HL-60/S4 treated with retinoic acid at 250 ng/mL for 4 days and 3 days (cell line): ENCODE data around the gene MZB1.

Experiments used
- in situ Hi-C: fragments of 300-500 bp; cut with MboI; formaldehyde crosslinking; loops from 2 replicates; pipeline ENCODE4 v1.7.0; 2022; ENCODE audit warnings: low sequenced_read_pairs

Gene MZB1

DNA sequence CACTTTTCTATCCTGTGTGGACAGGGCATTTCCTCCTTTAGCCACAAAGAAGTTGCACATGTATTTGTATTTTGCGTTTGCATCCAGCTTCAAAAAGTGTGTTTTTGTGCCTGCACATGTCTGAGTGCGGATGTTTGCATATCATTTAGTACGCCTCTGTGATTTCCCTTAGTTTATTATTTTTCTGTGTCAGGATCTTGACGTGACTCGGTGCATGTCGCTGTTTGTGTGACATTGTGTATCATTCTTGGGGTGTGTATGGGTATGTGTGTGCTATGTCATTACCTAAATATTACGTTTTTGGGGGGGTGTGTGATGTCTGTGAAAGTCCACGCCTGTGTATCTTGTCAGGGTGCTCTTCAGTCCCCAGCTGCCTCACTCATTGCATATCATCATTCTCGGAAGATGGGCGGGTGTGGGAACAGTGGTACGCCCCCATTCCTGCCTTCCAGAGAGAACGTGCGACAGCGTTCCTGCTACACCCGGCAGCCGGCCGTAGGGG, 48.5 kb downstream of the MZB1 start:
- in situ Hi-C loops, result no loop called here

DNA sequence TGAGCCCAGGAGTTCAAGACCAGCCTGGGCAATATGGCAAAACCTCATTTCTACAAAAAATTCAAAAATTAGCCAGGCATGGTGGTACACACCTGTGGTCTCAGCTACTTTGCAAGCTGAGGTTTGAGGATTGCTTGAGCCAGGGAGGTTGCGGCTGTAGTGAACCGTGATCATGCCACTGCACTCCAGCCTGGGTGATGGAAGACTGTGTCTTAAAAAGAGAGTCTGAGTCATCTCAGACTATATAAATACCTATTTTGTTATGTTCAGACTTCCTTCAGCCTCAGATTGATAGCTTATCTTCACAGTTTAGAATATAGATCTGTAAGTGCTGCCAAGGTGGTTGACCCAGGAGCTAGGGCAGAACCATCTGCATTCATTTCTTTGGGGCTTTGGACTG, 49.7 kb downstream of the MZB1 start:
- in situ Hi-C loops, result no loop called here
